GM18867 (cell line): ENCODE measurements around the gene BID.

Experiments used
- ATAC-seq: cut with Tn5 transposase; IDR thresholded peaks from one replicate; pipeline ENCODE4 v1.9.1; 2021; ENCODE audit warnings: mild to moderate bottlenecking, moderate library complexity; ENCODE audit not compliant: unreplicated experiment

BID gene

DNA sequence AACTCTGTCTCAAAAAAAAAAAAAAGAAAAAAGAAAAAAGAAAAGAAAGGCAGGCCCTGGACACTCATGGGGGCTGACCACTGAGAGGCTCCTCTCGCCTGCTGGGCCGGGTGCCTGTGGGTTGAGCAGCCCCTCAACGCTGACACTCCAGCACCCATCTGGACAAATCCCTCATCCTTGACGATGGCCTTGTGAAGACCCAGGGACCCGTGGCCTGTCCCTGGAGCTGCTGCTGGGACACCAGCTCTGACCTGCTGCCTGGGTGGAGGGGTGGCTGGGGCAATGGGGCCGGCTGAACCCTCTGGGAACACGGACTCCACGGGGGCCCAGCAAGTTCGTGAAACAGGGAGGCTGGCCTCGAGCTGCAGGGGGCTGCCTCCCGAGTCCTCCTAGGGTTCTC is 10.5 kb upstream of the BID start:
- no peak for ATAC-seq

DNA sequence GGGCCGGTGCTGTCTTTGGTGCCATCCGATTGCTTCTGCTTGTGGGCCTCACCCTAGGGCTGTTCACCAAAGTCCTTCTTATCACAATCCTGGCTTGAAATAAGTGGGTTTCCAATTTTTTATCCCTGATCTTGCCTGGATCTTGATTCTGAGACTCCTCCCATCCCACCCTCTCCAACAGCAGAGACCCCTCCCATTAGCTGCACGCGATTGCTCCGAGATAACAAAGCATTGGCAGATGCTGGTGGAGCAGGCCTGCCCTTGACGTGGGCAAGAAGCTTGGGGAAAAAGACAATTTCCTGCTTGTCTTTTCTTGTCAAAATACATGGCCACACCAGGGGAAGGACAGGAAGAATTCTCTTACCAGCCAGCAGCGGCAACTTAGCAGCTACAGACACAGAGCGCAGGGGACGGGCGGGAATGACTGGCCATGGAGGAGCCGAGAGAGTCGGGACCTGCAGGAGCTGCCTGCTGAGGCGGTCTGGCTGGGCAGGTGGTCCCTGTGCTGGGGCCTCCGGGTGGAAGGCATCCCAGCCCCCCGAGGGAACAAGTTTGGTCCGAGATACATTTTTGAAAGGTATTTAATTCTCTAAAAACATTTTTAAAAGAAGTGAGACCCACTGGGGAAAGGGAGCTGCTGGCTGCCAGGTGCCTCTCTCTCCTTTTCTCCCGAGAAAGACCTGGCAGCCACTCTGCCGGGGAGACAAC is 9.7 kb upstream of the BID start:
- no peak for ATAC-seq

DNA sequence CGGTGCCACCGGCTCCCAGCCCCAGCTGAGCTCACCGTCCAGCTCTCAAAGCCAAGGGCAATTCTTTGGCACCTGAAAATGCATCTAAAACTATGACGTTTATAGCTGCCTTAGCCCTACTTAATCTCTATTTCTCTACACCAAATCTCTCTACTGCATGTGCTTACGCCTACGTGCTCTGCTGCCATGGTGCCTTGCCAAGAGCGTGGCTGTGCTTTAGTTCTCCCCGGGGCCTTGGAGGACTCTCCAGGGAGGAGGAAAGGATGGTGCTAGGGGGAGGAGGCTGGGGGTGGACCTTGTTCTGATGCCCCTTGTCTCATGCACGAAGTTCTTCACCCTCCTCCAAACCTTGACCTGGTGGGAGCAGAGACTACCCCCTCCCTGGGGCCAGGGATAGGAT is 9.0 kb upstream of the BID start:
- no peak for ATAC-seq

DNA sequence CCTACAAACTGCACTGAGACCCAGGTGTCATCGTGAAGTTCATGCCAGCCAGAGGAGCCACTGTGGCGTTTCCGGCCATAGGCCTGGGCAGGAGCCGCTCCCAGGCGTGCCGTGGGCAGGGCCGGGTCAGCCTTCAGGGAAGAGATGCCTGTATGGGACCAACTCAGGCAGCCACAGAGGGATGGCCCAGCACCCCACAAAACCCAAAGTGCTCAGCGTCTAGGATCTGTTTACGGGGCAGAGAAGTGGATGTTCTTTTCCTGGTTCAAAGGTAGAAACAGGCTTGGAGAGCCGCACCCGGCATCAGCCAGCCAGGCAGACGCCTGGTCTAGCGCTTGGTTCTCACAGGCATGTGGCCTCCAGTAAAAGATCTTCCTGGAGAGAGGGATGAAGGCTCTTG is 8.4 kb upstream of the BID start:
- ATAC-seq, result no peak

DNA sequence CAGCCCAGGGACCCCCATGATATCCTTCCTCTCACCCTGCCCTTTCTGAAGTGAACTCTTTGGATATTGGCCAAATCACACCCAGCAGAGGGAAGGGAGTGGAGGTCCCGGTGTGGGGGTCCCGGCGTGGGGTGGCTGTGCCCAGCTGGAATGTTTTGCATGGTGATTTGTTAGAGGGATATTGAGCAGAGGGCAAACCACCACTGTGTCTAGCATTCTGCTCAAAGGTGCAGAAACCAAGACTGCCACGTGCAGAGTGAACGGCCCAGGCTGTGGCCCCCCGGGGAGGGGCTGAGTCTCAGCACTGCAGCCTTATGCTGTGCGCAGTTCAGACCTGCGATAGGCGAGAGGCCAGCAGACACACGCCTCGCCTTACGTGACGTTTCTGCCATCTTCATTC is 7.9 kb upstream of the BID start:
- ATAC-seq, result no peak

DNA sequence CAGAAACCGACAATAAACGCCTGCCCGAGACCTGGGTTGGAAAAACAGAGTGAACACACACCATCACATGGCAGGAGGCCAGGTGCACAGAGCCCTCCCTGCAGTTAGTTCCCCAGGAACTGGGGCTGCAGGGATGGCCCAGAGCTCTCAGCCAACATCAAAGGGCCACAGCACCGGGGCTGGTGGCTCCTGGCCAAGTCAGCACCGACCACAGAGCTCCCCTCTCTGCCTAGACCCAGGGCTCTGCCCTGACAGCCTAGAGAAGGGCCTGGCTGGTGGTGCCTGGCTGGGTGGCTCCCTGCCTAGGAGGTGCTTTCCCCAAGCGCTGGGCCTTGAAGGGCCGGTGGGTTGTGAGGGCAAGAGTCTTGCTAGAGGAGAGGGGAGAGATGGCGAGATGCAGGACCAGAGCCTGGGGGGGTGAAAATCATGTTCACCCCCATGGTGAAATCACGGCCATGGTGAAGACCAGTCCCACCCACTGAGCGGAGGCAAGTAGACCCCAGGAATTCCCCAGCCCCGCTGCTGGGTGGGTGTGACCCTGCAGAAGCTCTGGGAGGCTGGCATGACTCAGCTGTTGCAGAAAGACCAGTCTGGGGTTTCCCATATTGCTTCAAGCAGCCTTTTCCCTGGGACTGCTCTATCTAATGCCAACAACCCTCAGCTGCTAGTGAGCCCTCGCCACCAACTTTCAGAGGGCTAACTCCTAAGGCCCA is 7.2 kb upstream of the BID start:
- no peak for ATAC-seq

DNA sequence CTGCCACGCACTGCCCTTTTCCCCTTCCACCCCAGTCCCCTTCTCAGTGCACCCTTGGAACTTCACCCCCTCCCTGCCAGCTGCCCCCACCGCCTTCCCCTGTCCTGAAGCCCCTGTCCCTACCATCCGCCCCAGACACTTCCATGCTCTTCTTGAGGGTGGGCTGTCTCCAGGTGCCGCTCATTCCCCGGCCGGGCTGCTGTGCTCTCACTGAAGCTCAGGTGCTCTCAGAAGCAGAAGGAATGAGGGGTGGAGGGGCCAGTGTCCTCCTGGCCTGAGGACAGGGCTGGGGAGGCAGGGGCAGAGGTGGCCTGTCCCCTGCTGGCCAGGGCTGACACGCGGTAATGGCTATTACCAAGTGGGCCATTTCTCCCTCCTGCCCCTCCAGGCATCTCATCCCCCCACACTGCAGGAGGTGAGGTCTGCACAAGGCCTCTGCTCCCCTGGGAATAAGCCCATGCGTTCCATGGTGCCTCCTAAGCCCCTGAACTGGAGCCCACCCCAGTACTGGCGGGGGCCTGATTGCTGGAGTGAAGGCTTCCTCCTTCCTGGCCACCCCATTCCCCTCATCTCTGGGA is 6.6 kb upstream of the BID start:
- ATAC-seq, result no peak

DNA sequence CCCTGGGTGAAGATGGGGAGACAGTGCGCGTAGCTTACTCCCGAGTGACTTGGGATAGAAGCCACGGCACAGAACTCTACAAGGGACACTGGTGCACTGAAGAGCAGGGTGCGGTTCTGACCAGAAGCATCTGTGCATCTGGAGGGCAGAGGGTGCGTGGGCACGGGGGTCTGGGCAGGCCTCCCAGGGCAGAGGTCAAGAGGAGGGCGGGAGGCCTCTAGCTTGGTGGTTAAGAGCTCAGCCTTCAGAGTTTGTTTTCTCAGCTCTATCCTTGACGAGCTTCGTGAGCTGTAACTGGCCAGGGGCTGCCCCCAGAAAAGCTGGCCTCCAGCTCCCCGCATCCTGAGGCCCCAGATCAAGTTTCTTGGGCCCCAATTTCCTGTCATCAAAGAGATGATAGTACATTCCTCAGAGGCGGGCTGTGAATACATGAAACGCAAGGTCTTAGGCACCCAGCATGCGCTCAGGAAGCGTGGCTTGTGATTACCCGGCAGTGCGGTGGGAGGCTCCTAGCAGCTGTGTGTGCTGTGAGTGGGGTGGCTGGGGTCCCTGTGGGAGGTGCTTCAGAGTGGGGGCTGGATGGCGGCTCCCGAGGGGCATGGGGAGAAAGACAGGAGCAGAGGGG is 6.0 kb upstream of the BID start:
- no peak for ATAC-seq

DNA sequence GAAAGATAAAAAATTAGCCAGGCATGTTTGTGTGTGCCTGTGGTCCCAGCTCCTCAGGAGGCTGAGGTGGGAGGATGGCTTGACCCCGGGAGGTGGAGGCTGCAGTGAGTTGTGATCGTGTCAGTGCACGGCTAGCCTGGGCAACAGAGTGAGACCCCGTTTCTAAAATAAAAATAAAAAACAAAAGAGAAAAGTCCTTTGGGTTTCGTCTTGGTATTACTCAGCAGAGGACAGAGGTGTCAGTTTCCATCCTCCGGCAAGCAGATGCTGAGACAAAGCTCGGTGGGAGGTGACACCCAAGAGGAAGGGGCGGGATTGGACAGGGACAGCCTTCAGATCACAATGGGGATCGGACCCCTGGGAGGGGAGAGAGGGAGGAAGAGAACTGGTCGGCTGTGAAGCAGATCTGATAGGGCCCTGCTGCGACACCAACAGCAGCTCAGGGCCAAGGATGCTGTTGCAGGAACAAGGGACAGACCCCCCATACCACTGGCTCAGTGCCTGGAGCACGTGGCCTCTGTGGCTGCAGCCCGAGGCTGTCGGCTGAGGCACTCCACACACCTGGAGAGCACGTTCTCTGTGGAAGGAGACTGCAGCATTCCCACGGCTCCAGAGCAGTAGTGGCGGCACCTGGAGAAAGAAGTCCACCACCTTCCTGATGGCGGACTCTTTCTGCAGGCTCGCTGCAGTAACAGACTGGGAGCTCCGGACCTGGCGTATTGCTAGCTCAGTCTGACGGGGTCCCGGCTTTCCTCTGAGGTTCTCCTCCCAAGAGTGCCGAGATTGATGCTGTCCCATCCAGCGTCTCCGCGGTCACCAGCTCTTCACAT is 5.2 kb upstream of the BID start:
- peak; percentile 46 for ATAC-seq

DNA sequence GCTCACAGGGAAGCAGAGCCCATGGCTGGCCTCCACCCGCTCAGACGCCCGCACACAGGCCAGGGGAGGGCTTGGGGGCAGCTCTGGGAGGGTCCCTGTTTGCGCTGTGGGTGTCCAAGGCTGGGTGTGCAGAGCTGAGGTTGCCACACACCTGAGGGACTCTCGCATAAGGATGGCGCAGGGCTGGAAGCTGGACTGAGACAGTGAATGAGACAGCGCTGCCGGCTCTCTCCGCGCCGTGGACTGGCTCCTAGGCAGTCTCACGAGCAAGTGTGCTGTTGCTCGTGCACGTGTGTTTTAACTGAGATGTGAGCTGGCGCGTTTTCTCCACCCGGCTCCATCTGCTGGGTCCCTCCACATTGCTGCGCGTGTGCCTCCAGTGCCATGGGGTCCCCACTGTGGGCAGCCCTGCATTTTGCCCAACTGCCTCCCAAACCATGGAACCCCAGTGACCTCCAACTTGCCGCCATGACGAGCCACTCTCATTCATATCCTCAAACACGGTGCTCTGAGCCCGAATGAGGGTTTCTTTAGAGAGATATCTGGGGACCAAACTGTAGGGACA is 4.2 kb upstream of the BID start:
- no peak for ATAC-seq

DNA sequence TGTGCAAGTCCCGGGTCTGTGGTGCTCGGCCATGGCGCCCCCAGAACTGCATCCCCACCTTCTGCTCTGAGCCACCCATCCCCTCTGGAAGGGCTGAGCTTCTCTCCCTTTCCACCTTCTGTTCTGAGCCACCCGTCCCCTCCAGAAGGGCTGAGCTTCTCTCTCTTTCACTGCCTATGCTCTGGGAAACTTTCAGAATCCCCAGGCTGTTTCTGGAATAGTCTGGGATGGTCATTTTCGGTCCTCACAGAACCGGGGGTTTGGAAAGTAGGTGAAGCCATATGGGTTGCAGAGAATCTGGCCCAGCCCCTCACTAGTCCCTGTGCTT is 3.4 kb upstream of the BID start:
- no peak for ATAC-seq

DNA sequence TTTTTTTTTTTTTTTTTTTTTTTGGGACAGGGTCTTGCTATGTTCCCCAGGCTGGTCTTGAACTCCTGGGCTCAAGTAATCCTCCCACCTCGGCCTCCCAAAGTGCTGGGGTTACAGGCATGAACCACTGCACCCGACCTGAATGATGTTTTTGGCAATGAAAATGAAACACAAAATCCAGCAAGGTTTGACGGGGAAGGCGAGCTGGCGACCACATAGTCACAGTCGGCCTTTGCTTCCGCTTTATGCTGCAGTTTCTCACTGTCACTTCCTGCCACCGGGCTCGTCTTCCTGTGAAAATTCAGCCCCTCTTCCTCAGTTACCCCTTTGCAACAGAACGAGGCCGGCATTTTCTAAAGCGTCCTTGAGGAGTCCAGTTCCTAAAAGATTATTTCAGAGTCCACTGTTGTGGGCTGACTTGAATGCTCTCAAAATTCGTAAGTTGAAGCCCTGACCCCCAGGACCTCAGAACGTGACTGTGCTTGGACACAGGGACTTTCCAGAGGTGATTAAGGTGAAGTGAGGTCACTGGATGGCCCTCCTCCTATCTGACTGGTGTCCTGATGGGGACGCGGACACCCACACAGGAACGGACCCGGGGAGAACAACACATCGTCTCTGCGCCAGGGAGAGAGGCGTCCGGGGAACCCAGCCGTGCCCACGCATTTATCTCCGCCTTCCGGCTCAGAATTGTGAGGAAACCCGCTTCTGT is 2.9 kb upstream of the BID start:
- peak; percentile 31 for ATAC-seq

DNA sequence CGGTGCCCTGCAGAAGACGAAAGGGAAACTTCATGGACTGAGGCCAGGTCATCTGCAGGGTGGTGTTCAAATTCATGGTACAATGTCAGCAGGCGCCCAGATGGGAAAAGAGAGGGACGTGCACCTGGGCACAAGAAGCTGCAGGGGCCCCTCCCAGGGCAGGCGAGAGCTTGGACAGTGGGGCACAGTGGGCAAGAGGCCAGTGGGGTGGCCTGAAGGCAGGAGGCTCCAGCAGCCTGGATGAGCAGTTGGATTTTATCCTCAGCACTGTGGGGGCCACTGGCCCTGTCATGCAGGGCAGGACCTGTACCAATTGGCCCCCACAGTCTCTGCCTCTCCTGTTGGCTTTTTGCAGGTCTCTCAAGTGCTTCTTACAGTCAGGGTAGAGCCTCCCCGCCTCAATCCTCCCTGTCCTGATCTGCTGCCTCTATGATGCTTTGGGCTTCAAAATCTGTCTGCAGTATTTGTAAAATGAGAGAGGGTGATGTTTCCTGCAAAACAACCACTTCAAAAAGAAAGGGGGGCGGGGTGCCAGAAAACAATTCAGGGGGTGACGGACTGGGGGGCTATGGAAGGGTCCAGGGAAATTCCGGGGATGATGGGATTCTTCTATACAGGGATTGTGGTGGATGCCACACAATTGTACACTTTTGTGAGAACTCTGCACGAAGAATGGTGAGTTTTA is 1.7 kb upstream of the BID start:
- no peak for ATAC-seq

DNA sequence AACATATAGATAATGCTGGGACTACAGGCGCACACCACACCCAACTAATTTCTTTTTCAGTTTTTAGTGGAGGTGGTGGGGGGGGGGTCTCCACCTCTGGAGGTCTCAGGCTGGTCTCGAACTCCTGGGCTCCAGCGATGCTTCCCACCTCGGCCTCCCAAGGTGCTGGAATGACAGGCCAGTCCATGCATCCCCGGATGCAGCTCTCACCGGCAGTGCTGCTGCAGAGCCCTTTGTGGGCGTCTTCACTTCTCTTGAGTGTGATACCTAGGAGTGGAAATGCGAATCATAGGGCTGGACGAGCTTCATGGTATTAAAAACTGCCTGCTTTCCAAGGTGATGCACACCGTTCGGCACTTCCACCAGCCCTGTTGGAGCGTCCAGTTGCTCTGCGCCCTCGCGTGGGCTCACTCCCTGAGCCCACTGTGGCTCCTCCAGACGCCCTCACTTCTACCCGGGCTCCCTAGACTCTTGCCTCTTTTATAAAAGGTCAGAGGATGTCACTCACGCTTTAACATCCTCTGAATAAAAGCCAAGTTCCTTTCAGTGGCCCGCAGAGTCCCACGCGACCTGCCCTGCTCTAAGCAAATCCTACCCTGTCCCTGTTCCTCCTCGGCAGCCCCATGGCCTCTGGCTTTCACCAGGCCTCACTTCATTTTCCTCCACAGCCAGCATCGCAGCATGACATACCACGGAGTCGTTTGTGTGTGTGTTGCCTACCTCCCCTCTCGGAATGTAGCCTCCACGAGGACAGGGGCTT is 837 bp upstream of the BID start:
- ATAC-seq, result no peak

DNA sequence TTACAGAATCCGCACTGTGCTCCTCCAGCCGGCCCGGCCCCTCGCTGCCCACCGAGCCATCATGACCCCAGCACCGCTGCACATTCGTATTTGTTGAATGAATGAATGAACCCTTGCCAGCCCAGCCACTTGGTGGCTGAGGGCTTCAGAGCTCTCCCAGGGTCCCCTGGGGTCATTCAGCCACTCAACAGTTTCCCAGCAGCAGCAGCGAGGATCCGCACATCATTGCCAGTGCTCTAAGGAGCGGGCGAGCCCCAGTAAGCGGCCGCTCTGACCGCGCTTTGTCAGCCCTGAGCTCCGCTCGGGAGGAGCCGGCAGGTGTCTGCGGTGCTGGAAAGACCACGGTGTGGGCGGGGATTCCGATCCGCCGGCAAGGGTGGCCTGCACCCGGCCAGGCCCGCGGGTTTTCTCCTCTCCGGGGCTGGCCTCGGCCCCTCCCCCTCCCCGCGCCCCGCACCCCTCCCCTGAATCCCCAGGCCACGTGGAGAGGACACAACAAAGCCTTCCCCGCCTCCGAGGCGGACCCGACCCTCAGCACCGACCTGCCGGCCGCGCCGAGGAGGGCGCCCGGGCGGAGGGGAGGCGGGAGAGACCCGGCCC is 563 bp downstream of the BID start:
- ATAC-seq, result peak; percentile 38

DNA sequence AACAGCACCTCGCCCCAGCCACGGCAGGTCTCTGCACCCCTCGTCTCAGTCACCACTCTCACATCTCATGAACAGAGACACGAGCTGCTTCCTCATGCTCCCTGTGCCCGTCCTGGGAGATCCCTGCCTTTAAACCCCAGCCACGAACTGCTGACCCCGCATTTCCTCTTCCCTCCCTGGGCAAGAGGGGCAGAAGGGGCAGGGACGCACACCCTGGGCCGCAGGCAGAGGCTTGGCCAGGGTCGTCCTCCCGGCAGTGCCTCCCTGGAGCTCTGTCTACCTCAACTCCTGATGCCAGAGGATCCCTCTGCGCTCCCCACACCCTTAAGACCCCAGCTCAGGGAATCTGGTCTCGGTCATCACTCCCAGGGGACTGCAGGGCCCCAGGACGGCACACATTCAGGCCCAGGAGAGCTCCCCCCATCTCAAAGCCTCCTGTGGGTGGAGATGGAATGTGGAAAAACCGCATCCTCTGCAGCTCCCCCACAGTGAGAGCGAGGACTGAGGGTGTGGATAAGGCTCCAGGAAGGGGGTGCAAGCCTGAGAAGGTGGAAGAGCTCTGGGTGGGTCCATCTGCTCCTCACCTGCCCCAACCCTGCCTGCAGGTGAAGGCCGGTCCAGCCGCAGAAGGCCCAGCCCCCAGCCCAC is 1.2 kb downstream of the BID start:
- ATAC-seq, result no peak

DNA sequence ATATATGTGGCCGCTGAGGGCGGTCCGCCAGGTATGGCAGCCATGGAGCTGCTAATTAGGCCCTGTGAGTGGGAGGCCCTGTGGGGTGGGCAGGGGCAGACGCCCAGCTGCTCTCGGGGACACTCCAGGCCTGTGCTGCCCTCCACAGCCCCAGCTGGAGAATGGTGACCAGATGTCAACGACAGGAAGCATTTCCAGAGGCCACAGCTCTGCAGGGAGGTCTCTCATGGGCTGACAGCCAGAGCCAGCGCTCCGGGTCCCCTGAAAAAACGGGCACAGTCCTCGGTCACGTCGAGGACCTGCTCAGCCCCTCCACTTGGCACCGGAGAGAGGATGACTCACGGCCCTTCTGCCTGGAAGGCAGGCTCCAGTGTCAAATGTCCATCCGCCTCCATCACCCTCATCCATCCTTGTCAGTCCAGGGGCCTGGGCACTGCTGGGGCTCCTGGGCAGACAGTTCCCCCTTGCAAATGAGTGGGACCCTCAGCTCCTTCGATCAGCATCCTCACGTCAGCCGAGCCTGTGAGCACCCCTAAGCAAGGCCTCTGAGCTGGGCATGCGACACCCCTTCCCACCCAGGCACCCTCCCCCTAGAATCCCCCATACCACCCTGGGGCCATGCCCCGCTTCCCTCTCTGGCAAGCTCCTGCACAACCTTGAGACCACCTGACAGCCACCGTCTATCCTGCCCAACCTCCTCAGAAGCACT is 1.9 kb downstream of the BID start:
- no peak for ATAC-seq
